GF-D8 (cell line): ENCODE results near the gene MPP2.
"Not testable (repeated sequence)": the region's sequence is repeated elsewhere in the genome, so short reads cannot be mapped to it uniquely, and the experiment has no call there.

Experiments
- DNase-seq: peaks from one replicate; lab custom pipeline; 2025; lab: John Stamatoyannopoulos, UW

The MPP2 gene

DNA sequence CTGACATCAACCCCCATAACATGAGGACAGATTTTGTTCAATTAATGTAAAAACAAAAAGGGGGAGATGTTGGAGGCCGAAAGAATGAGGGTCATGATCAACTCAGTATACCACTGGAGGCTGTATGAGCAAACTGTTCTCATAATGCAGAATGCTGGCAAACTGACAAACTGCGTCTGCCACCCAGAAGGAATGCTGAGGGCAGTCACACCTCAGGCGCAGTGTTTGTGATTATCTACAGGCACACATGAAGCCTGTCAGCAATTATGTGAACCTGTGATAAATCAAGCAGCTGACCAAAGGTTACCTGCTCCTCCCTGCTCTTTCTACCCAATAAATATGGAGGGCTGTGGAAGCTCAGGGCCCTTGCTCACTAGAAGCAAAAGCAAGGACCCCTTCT lies 33.0 kb downstream of the MPP2 start:
- no peak for DNase-seq

DNA sequence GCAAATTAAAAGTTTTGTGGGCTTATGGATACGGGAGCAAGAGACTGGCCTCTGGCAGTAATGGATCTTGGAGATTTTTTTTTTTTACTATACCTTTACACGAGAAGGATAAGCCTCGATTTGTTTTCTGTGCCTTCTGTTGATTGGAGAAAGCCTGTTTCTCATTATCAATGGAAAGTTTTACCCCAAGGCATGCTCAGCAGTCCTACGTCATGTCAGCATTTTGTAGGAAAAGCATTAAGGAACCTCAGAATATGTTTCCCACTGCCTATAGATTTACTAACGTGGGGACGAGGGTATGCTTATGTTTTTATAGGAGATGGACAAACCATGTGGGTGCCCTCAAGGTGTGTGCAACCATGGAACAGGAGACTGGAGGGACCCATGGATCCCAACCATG lies 33.5 kb downstream of the MPP2 start:
- no peak for DNase-seq

DNA sequence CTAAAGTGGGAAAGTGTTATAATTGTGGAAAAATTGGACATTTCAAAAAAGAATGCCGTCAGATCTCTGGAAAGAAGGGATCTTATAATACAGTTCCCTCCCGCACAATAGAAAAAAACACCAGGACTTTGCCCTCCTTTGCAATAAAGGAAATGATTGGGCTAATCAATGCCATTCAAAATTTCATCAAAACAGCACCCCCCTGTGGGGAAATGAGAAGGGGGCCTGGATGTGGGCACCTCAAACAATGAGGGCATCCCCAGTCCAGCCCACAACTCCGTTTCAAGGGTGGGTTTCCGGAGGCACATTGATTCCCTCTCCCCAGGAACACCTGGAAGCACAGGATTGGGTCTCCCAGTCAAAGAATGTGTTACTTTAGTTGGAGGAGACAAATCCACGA lies 34.2 kb downstream of the MPP2 start:
- no peak for DNase-seq

DNA sequence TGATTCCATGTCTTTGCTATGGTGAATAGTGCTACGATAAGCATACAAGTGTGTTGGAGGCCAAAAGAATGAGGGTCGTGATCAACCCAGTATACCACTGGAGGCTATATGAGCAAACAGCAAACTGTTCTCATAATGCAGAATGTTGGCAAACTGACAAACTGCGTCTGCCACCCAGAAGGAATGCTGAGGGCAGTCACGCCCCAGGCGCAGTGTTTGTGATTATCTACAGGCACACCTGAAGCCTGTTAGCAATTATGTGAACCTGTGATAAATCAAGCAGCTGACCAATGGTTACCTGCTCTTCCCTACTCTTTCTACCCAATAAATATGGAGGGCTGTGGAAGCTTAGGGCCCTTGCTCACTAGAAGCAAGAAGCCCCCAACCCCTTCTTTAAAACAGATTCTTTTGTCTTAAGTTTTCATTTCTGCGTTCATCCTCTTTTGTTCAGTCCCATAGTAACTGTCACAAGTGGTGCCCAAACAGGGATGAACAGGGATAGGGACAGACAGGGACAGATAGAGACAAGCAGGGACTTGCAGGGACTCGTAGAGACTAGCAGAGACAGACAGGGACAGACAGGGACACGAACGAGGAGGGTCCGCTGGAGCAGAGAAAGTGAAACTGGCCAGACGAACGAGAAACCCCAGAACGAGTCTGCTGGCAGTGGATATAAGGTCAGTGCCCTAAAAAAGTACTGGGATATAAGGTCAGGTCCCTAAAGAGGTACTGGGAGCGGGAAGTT lies 35.2 kb downstream of the MPP2 start:
- DNase-seq = no peak

DNA sequence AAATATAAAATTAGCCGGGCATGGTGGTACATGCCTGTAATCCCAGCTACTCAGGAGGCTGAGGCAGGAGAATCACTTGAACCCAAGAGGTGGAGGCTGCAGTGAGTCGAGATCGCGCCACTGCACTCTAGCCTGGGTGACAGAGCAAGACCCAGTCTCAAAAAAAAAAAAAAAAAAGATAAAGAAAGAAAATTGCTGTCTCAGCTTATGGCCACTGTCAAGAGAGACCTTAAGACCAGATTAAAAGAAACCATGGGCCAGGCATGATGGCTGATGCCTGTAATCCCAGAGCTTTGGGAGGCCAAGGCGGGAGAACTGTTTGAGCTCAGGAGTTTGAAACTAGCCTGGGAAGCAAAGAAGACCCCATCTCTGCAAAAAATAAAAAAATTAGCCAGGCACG lies 38.3 kb downstream of the MPP2 start:
- not testable (repeated sequence) for DNase-seq

DNA sequence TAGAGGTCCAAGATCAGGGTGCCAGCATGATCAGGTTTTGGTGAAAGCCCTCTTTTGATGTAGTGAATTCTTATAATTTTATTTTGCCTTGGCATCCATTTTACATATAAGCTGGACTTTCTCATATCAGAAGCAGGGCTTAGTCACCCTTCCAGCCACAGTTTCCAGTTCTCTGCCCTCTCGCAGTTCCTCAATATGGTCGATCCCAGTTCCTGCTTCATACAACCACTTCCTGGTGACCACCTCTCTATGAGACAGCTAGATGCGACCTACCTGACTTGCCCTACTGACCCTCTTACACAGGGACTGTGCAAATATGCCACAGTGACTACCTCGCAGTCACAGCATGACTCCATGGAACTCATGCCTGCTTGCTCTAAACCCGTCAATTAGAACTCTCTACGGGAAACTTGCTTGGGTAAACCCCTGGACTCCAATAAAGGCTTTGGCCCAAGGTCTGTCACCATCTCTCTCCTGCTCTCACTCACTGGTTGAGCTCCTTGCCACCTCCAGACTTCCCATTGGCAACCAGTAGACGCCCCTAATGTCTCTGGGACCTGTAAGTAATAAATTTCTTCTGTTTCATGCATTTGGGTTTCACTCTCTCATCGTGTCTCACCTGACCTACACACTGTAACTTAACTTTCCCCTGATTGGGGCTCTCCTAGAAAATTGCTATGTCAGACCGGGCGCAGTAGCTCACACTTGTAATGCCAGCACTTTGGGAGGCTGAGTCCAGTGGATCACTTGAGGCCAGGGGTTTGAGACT lies 38.9 kb downstream of the MPP2 start:
- DNase-seq = no peak

DNA sequence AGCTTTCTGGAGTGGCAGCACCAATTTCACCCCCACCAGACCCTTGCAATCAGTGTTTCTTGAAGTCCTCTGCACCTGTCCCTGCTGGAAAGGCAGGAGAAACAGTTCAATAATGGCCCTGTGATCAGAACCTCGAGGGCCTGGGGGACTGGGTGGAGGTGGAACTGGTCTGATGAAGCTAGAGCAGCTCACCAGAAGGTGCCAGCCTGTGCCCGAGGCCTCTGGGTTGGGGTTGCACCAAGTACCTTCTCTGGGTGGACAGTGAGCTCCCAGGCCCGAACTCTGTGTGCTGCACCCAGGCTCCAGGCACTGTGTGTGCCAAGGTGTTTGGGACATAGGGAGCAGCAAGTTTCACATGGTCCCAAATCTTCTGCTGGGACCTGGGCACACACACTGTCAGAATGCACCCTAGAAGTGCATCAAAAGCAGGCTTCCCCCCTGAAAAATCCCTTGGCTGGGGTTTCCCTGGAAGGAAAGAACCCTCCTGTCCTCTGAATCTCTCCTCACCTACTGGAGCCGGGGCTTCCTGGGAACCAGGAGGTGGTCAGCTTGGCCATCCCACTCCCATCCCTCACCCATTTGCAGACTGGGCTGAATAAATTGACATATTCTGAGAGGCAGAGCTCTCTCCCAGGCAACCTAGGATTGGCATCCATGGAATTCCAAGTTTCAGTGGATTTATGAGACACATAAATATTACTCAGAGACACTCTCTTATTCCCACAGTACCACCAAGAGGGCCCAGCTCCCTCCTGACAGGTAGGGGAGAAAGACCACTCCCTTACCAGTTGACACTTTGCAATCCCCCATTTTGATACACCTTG lies 43.0 kb downstream of the MPP2 start:
- no peak for DNase-seq

DNA sequence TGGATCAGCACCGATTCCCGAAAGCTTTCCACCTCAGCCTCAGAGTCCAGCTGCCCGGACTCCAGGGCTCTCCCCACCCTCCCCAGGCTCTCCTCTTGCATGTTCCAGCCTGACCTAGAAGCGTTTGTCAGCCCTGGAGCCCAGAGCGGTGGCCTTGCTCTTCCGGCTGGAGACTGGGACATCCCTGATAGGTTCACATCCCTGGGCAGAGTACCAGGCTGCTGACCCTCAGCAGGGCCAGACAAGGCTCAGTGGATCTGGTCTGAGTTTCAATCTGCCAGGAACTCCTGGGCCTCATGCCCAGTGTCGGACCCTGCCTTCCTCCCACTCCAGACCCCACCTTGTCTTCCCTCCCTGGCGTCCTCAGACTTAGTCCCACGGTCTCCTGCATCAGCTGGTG lies 45.4 kb downstream of the MPP2 start:
- no peak for DNase-seq

DNA sequence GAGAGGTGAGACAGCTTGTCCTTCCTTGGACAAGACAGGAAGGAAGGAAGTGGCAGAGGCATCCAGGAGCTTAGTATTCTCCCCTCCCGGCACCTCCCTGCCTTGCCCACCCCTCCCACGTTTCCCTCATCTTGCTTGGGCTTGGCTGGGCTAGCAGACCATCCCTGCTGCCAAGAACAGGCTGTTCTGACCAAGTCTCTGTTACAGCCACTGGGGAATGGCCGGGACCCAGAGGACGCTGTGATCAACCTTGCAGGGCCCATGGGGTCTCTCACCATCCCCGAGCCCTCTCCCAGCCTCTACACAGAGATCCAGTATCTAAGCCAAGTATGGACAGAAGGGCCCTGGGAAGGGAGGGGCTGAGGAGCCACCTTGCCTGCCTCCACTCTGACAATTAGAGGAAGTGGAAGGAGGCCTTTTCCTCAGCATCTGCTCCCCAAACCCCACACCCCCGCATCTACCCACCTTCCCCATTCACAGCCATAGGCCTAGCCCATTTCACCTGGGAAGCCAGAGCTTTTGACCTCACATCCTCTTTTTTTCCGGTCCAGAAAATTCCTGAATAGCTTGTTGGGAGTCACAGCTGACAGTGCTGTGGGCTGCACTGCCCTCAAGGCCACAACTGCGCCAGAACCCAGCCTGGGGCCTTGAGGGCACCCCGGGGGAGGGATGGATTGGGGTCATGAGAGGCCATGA lies 46.3 kb downstream of the MPP2 start:
- DNase-seq = no peak

DNA sequence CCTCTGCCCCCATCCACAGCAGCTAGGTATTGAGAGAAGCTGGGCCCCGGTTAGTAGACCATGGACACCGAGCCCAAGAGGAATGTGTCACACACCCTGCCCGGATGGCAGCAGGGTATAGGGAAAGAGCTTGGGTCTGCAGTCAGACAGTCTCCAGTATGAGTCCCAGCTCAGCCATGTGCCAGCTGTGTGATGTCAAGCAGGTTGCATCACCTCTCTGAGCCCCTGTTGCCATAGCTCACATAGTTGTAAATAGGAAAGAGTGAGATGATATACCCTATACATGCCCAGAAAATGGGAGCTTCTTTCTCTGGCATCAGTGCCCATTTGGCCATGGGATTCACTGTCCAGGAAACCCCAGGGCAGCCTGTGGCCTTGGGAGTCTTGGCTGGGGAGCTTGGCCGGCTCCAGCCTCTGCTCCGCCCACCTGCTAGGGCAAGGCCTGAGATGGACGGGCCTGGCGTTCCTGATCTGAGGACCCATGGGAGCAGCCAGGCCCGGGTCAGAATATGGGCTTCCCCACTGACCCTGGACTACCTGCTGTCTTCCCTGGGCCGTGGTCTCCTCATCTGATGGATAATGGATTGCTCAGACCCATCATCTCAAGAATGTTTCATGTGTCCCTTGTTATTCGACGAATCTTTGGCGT lies 47.1 kb downstream of the MPP2 start:
- no peak for DNase-seq

DNA sequence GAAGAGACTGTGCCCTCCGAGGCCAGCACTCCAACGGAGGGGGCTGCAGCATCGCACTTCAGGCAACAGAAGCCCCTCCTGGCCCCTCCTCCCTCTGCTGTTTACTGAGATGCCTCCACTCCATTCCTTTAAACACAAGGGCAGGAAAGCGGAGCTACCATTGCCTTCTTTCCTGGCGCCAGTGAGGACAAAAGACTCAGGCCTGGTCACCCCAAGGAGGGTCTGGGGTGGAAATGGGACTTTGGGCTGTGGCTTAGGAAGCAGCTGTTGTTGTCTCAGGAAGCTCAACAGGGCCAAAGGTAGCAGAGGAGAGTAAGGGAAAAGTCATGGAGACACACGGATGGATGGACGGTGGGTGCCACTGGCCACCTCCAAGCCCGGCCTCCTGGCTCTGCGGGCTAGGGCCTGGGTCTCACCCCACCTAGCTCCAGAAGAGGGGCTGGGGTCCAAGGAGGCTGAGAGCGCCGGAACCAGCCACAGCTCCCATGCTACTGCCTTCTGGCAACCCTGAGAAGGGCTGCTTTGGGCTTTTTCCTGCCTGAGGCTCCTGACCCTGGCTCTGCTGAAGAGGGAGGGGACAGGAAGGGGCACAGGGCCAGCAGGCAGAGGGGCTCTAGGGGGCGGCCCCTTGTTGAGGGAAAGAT lies 49.3 kb downstream of the MPP2 start:
- no peak for DNase-seq

DNA sequence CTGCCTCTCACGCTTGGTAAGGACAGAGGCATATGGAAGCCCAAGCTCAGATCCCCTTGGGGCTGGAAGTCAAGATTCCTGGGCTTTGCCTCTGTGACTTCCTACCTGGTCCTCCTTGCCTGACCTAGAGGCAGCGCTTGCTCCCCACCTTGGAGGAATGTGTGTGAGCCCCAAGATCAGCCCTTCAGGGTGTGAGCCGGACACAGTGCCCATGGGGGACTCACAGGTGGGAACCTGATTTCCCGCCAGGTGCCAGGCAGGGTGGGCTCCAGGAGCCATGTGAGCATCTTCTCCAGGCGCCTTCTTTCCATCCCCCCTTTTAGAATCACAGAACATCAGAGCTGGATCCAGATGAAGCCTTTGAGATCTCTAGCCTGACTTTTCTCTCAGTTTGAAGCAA lies 50.2 kb downstream of the MPP2 start:
- DNase-seq = no peak

DNA sequence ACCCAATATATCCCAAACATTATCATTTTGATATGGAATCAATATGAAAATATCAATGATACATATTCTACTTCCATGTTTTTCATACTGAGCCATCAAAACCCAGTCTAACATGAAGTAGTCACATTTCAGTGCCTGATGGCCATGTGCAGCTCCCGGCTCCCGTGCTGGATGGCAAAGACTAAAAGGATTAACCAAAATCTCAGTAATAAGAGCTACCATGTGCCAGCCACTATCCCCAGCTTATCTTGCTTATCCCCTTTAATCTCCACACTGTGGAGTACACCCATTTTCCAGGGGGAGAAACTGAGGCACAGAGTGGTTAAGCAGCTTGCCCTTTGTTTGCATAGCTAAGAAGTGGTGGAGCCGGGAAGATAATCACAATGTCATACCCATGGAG lies 51.2 kb downstream of the MPP2 start:
- no peak for DNase-seq

DNA sequence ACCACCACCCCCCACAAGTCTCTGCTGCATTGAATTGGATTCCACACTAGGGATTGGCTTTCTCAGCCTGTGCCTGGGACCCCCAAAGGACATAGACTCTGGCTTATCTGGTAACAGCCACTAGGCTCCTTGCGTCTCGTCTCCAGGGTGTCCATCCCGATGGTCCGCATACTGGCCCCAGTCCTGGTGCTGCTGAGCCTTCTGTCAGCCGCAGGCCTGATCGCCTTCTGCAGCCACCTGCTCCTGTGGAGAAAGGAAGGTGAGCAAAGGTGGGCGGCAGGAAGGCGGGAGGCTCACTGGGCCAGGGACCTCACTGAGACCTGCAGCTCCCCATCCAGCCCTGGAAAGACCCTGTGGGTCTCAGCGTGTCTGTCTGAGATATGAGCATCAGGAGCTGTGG lies 52.3 kb downstream of the MPP2 start:
- no peak for DNase-seq

DNA sequence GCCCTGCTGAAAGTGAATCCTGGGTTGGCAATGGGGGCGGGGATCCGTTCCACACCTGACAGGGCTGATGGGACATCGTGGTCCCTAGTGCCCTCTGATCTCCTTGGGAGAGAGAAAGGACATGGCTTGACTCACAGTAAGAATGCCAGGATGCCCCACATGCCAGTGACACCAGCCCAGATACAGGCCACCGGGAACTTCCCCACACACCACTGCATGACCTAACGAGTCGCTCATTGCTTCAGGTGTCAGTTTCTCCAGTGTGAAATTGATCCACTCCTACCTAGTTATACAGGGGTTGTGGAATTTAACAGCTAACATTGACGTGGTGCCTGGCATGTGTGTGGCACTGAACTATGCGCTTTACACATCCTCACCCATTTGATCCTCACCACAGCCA lies 52.8 kb downstream of the MPP2 start:
- no peak for DNase-seq

DNA sequence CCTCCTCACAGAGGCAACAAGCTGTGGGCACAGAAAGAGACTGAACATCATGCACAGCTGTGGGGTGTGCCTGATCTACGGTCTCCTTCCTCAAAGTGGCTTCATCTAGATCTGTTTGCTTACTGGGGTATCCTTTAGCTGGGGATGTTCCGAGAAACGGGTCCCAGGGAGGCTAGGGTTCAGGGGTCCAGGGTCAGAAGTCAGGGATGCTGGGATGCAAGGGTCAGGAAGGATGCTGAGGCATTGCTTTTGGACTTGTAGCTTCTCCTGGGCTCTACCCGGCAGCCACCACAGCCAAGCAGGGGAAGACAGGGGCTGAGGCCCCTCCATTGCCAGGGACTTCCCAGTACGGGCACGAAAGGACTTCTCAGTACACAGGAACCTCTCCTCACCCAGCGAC lies 53.8 kb downstream of the MPP2 start:
- DNase-seq = no peak

DNA sequence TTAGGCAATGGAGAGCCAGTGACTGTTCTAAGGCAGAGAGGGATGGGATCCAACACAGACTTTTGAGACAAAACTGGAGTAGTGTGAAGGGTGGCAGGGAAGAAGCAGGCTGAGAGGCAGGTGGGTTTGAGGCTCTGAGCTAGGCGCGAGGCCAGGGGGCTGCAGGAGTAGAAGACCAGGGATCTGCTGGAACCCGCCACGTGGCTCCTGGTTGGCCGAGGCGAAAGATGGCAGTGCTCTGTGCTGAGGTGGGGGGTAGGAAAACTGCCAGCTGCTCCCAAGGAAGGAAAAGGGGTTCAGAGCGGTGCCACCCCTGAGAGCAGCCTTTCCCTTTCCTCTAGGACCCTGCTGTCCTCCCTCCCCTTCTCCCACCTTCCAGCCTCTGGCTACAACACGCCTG lies 54.8 kb downstream of the MPP2 start:
- no peak for DNase-seq

DNA sequence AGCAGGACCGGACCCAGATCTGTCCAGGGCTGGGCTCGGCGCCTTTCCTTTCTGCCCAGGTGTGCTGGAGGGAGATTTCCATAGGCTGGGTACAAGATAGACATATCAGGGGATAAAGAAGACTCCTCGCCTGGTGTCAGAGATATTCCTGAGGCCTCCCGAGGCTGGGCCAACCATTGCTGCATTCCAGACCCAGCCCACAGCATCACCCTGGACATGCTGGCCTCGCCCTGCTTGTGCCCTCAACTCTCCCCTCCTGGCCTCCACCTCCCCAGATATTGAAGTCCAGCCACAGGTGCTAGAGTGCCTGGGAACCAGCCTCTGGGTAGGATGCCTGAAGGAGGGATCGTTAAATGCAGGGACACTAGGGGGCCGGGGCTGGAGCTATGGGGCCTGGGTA lies 58.2 kb downstream of the MPP2 start:
- DNase-seq = no peak

DNA sequence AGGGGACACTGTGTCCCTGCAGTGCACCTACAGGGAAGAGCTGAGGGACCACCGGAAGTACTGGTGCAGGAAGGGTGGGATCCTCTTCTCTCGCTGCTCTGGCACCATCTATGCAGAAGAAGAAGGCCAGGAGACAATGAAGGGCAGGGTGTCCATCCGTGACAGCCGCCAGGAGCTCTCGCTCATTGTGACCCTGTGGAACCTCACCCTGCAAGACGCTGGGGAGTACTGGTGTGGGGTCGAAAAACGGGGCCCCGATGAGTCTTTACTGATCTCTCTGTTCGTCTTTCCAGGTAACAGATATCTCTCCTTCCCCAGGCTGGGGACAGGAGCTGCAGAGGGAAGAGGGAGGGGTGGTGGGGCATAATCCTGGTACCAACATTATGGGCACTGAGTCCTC lies 58.7 kb downstream of the MPP2 start:
- DNase-seq = no peak

DNA sequence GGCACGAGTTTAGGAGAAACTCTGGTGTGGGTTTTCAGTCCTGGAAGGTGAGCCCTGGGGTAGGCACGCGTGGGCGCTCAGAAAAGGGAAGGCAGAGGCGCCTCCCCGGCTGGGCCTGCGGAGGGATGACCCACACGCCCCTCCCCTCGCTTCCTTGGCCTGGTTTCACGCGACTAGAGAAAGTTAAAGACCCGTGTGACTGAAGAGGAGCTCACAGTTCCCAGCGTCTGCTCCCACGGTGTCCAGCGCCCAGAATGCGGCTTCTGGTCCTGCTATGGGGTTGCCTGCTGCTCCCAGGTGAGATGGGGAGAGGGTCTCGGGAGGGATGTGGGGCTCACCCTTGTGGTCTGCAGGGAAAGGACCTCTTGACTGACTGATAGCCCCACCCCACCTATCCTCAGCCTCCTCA lies 60.4 kb downstream of the MPP2 start, which contains the start of gene CD300LG:
Gene CD300LG, plus strand, starts transcription at position 214 of the 409 bp plus-strand sequence. Its CDS starts 41 bp downstream, at position 255.
- DNase-seq = no peak

DNA sequence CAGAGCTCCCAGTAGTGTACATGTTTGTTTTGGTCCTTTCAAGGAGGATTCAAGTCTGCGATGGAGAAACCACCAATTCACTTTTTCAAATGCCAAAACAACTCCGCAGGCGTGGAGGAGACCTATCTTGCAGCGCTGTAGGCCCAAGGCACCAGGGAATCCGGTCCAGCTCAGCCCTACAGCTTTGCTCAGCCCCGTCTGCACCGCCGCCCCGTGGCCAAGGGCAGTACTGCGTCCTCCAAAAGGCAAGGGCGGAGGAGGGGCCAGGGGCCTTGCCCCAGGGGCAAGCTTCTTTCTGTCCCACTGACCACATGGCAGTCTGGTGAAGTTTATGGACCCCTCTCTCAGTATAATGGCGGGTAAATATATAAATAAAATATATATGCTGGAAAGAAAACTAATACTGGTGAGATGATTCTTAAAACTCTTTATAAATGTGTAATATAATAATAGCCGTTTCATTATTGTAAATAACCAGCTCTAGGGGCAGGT lies 61.1 kb downstream of the MPP2 start:
- DNase-seq = peak; percentile 58
